ENCODE data around the gene CPSF3.

The CPSF3 gene

DNA sequence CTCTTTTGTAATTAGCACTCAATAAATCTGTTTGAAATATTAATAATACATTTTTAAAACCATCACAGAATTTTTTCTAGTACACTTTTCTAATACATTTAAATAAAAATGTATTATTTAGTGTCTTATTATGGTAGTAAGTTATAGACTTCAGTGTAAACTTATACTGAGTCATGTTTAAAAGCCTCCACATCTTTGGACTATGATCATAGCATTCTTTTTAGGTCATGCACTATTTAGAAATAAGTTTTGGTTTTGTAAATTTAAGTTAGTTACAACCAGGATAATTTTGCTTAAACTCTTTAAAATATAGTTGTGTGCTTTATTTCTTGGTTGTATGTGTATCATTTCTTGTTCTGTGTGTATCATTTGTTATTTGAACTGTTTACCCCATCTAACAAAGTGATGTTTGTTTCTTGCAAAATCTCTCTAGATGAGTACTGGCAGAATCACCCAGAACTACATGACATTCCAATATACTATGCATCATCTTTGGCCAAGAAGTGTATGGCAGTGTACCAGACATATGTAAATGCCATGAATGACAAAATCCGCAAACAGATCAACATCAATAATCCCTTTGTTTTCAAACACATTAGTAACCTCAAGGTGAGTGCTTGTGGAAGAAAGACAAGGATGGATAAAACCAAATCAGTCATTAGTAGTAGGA lies 16.7 kb downstream of the CPSF3 start:
- Histone ChIP-seq H3K36me3 (ENCODE audit: control insufficient read depth in 1 of 2, insufficient read depth in 2 of 2, low read length in 2 of 2) (peaks cover 34 to 60% of the 10 kb centered on the region in 2 donors), H3K27ac (ENCODE audit: low read depth, low read length) (no peak overlapping the region)

GRCh38 chr2:9441556-9441955 lies 18.1 kb downstream of the CPSF3 start:
- Histone ChIP-seq H3K4me3 (ENCODE audit: low read depth in 1 of 2, low read length in 2 of 2) (no peak overlapping the region), H3K9me3 (ENCODE audit: control insufficient read depth in 1 of 2, low read length in 2 of 2) (no peaks in the 10 kb centered on the region), H3K36me3 (ENCODE audit: control insufficient read depth in 1 of 2, insufficient read depth in 2 of 2, low read length in 2 of 2) (peaks cover 32 to 64% of the 10 kb centered on the region in 2 donors), H3K4me1 (ENCODE audit: control insufficient read depth in 1 of 2, insufficient read depth in 2 of 2, low read length in 2 of 2) (no peaks in the 10 kb centered on the region), H3K9ac (ENCODE audit: low read depth in 1 of 2, low read length in 2 of 2) (no peak overlapping the region), H3K27ac (ENCODE audit: low read depth, low read length) (no peak overlapping the region), H3K27me3 (ENCODE audit: control insufficient read depth in 1 of 2, insufficient read depth in 2 of 2, low read length in 2 of 2) (no peaks in the 10 kb centered on the region)

More for the DNA sequence above, 16.7 kb downstream of the CPSF3 start:
- Histone ChIP-seq H3K4me1 (ENCODE audit: control insufficient read depth in 1 of 2, insufficient read depth in 2 of 2, low read length in 2 of 2) (no peaks in the 10 kb centered on the region), H3K9me3 (ENCODE audit: control insufficient read depth in 1 of 2, low read length in 2 of 2) (no peaks in the 10 kb centered on the region), H3K9ac (ENCODE audit: low read depth in 1 of 2, low read length in 2 of 2) (no peak overlapping the region), H3K4me3 (ENCODE audit: low read depth in 1 of 2, low read length in 2 of 2) (no peak overlapping the region), H3K27me3 (ENCODE audit: control insufficient read depth in 1 of 2, insufficient read depth in 2 of 2, low read length in 2 of 2) (no peaks in the 10 kb centered on the region)

- peaks cover 22 to 61% of the 10 kb centered on the region in 2 donors for H3K36me3 ChIP-seq (ENCODE audit: control insufficient read depth in 1 of 2, insufficient read depth in 2 of 2, low read length in 2 of 2)
- no peak overlapping the region for H3K27ac ChIP-seq (ENCODE audit: low read depth, low read length)
- H3K27me3 ChIP-seq (ENCODE audit: control insufficient read depth in 1 of 2, insufficient read depth in 2 of 2, low read length in 2 of 2), result no peaks in the 10 kb centered on the region
- no peaks in the 10 kb centered on the region for H3K9me3 ChIP-seq (ENCODE audit: control insufficient read depth in 1 of 2, low read length in 2 of 2)
- H3K4me3 ChIP-seq (ENCODE audit: low read depth in 1 of 2, low read length in 2 of 2), result no peak overlapping the region
- H3K4me1 ChIP-seq (ENCODE audit: control insufficient read depth in 1 of 2, insufficient read depth in 2 of 2, low read length in 2 of 2), result no peaks in the 10 kb centered on the region
- no peak overlapping the region for H3K9ac ChIP-seq (ENCODE audit: low read depth in 1 of 2, low read length in 2 of 2)
These were observed 20.1 kb downstream of the CPSF3 start for GRCh38 chr2:9443526-9443925.

- Histone ChIP-seq H3K36me3 (ENCODE audit: control insufficient read depth in 1 of 2, insufficient read depth in 2 of 2, low read length in 2 of 2) (peaks cover 22 to 61% of the 10 kb centered on the region in 2 donors), H3K4me1 (ENCODE audit: control insufficient read depth in 1 of 2, insufficient read depth in 2 of 2, low read length in 2 of 2) (no peaks in the 10 kb centered on the region), H3K4me3 (ENCODE audit: low read depth in 1 of 2, low read length in 2 of 2) (no peak overlapping the region), H3K27me3 (ENCODE audit: control insufficient read depth in 1 of 2, insufficient read depth in 2 of 2, low read length in 2 of 2) (no peaks in the 10 kb centered on the region), H3K9me3 (ENCODE audit: control insufficient read depth in 1 of 2, low read length in 2 of 2) (no peaks in the 10 kb centered on the region), H3K27ac (ENCODE audit: low read depth, low read length) (no peak overlapping the region), H3K9ac (ENCODE audit: low read depth in 1 of 2, low read length in 2 of 2) (no peak overlapping the region)
These were observed 21.6 kb downstream of the CPSF3 start for GRCh38 chr2:9445089-9445488.

DNA sequence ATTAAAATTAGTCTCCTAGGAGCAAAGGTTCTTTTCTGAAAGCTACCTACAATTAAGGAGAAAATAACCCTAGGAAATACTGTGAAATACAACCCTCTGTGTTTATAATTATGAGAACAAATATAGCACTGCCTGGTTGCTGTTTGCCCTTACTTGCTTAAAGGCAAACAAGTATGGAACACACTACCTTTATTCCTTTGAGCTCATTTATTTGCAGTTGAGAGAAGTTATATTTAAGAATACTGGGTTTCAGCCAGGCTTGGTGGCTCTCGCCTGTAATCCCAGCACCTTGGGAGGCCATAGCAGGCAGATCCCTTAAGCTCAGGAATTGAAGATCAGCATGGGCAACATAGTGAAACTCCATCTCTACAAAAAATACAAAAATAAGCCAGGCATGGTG lies 27.8 kb downstream of the CPSF3 start:
- no peak overlapping the region for H3K9ac ChIP-seq (ENCODE audit: low read depth in 1 of 2, low read length in 2 of 2)
- H3K27ac ChIP-seq (ENCODE audit: low read depth, low read length), result no peak overlapping the region
- H3K9me3 ChIP-seq (ENCODE audit: control insufficient read depth in 1 of 2, low read length in 2 of 2), result no peaks in the 10 kb centered on the region
- no peak overlapping the region for H3K4me3 ChIP-seq (ENCODE audit: low read depth in 1 of 2, low read length in 2 of 2)
- no peaks in the 10 kb centered on the region for H3K4me1 ChIP-seq (ENCODE audit: control insufficient read depth in 1 of 2, insufficient read depth in 2 of 2, low read length in 2 of 2)
- no peaks in the 10 kb centered on the region for H3K27me3 ChIP-seq (ENCODE audit: control insufficient read depth in 1 of 2, insufficient read depth in 2 of 2, low read length in 2 of 2)
- H3K36me3 ChIP-seq (ENCODE audit: control insufficient read depth in 1 of 2, insufficient read depth in 2 of 2, low read length in 2 of 2), result peaks cover 11 to 46% of the 10 kb centered on the region in 2 donors

DNA sequence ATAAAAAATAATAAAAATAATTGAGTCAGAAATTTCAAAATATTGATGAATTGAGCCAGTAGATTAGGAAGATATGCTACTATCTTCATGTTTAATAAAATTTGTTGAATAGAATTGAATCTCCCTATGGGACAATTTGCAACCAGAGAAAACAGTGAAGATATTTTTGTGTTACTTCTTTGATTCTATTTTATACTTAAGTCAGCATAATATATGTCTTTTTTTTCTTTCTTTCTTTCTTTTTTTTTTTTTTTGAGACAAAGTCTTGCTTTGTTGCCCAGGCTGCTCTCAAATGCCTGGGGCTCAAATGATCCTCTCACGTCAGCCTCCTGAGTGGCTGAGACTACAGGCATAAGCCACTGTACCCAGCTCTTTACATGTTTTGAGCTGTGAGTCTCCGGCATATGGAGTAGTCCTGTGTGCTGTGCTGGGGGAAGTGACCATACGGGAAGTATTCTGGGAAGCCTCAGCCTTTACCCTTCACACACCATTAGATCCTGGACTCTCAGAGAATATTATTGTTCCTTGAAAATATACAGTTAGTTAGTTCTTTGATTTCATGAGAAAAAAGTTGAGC lies 37.1 kb downstream of the CPSF3 start:
- H3K36me3 ChIP-seq (ENCODE audit: control insufficient read depth in 1 of 2, insufficient read depth in 2 of 2, low read length in 2 of 2), result peaks cover 7 to 22% of the 10 kb centered on the region in 2 donors
- no peaks in the 10 kb centered on the region for H3K27me3 ChIP-seq (ENCODE audit: control insufficient read depth in 1 of 2, insufficient read depth in 2 of 2, low read length in 2 of 2)

DNA sequence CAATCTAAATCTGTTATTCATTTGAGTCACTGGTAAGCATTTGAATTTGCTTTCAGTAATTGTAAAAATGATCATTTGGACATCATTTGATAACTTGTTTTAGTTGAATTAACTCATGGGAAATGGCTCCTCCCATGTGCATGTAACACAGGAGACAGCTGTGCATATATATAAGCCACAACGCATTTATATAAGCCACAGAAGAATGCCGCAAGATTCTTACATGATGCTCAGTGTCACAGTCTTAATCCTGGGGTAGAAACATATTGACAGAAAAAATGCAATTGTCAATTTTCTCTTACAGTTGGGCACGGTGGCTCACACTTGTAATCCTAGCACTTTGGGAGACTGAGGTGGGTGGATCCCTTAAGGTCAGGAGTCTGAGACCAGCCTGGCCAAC lies 37.6 kb downstream of the CPSF3 start:
- Histone ChIP-seq H3K9ac (ENCODE audit: low read depth in 1 of 2, low read length in 2 of 2) (no peak overlapping the region), H3K4me3 (ENCODE audit: low read depth in 1 of 2, low read length in 2 of 2) (no peak overlapping the region), H3K27me3 (ENCODE audit: control insufficient read depth in 1 of 2, insufficient read depth in 2 of 2, low read length in 2 of 2) (no peaks in the 10 kb centered on the region), H3K36me3 (ENCODE audit: control insufficient read depth in 1 of 2, insufficient read depth in 2 of 2, low read length in 2 of 2) (peaks cover 5 to 27% of the 10 kb centered on the region in 2 donors), H3K27ac (ENCODE audit: low read depth, low read length) (no peak overlapping the region), H3K4me1 (ENCODE audit: control insufficient read depth in 1 of 2, insufficient read depth in 2 of 2, low read length in 2 of 2) (no peaks in the 10 kb centered on the region), H3K9me3 (ENCODE audit: control insufficient read depth in 1 of 2, low read length in 2 of 2) (no peaks in the 10 kb centered on the region)

More for the DNA sequence above, 37.1 kb downstream of the CPSF3 start:
- Histone ChIP-seq H3K27ac (ENCODE audit: low read depth, low read length) (no peak overlapping the region), H3K9me3 (ENCODE audit: control insufficient read depth in 1 of 2, low read length in 2 of 2) (no peaks in the 10 kb centered on the region), H3K4me3 (ENCODE audit: low read depth in 1 of 2, low read length in 2 of 2) (no peak overlapping the region), H3K9ac (ENCODE audit: low read depth in 1 of 2, low read length in 2 of 2) (no peak overlapping the region), H3K4me1 (ENCODE audit: control insufficient read depth in 1 of 2, insufficient read depth in 2 of 2, low read length in 2 of 2) (no peaks in the 10 kb centered on the region)

DNA sequence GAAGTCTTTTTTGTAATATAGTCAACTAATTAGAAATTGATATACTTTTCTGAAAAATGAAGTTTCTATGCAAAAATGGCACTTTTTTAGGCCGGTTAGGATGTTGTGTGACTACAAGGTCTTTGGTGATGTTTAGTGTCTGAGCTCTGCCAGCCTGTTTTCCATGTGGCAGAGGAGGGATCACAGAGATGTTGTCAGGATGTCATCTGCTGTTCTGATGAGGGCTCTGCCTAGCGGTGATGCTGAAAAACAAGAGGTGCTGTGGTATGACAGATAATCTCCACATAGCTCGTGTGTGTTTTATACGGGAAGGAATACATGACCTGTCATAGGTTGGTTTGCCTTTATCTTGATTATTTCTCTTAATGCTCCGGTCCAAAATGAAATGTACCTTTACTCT lies 38.9 kb downstream of the CPSF3 start:
- Histone ChIP-seq H3K9me3 (ENCODE audit: control insufficient read depth in 1 of 2, low read length in 2 of 2) (no peaks in the 10 kb centered on the region), H3K36me3 (ENCODE audit: control insufficient read depth in 1 of 2, insufficient read depth in 2 of 2, low read length in 2 of 2) (peaks cover 3 to 30% of the 10 kb centered on the region in 2 donors), H3K27ac (ENCODE audit: low read depth, low read length) (no peak overlapping the region), H3K9ac (ENCODE audit: low read depth in 1 of 2, low read length in 2 of 2) (no peak overlapping the region), H3K27me3 (ENCODE audit: control insufficient read depth in 1 of 2, insufficient read depth in 2 of 2, low read length in 2 of 2) (no peaks in the 10 kb centered on the region), H3K4me1 (ENCODE audit: control insufficient read depth in 1 of 2, insufficient read depth in 2 of 2, low read length in 2 of 2) (no peaks in the 10 kb centered on the region), H3K4me3 (ENCODE audit: low read depth in 1 of 2, low read length in 2 of 2) (no peak overlapping the region)

DNA sequence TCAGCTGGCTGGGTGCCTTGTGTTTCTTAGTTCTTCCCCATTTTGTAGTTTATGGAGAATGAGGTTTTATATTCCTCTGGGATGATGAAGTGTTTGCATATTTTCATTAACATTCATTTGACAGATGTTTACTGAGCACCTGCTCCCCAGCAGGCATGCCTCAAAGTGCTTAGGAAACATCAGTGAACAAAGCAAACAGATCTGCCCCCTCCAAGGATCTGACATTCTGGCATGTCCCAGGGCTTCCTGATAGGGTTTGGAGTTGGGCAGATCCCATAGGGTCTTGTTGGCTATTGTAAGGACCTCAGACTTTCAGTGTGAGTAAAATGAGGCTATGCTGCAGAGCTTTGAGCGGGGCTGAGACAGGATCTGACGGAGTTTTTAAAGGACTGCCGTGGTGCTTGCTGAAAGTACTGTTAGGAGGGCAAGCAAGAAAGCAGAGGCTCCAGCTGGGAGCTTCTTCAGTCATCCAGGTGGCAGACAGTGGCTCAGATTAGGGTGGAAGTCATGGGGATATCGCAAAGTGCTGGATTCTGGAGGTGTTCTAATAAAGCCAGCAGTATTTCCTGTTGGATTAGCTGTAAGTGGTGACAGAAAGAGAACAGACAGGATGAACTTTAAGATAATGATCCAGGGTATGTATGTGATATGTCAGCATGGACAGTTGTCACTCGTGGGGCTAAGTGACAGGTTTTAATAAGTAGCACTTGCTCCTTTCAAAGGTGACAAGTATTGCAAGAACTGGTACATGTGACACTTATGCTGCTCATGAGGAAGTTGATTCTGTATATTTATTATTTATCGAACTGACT lies 39.6 kb downstream of the CPSF3 start:
- Histone ChIP-seq H3K27me3 (ENCODE audit: control insufficient read depth in 1 of 2, insufficient read depth in 2 of 2, low read length in 2 of 2) (no peaks in the 10 kb centered on the region), H3K36me3 (ENCODE audit: control insufficient read depth in 1 of 2, insufficient read depth in 2 of 2, low read length in 2 of 2) (peaks cover 3 to 34% of the 10 kb centered on the region in 2 donors), H3K4me3 (ENCODE audit: low read depth in 1 of 2, low read length in 2 of 2) (no peak overlapping the region), H3K4me1 (ENCODE audit: control insufficient read depth in 1 of 2, insufficient read depth in 2 of 2, low read length in 2 of 2) (no peaks in the 10 kb centered on the region), H3K27ac (ENCODE audit: low read depth, low read length) (no peak overlapping the region), H3K9me3 (ENCODE audit: control insufficient read depth in 1 of 2, low read length in 2 of 2) (no peaks in the 10 kb centered on the region), H3K9ac (ENCODE audit: low read depth in 1 of 2, low read length in 2 of 2) (no peak overlapping the region)

DNA sequence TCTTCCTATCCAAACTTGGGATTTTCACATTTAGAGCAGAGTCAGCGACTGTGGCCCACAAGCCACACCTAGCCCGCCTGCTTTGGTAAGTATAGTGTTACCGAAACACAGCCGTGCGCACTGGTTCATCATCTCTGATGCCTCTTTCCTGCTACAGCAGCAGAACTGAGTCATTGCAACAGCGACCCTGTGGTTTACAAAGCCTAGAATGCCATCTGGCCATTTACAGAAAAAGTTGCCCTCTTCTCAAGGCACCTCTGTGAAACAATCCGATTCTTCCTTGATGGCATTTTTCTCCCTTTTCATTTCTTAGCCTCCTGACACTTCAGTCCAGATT lies 40.2 kb downstream of the CPSF3 start:
- H3K4me3 ChIP-seq (ENCODE audit: low read depth in 1 of 2, low read length in 2 of 2), result no peak overlapping the region
- H3K4me1 ChIP-seq (ENCODE audit: control insufficient read depth in 1 of 2, insufficient read depth in 2 of 2, low read length in 2 of 2), result no peaks in the 10 kb centered on the region
- H3K9ac ChIP-seq (ENCODE audit: low read depth in 1 of 2, low read length in 2 of 2), result no peak overlapping the region
- H3K36me3 ChIP-seq (ENCODE audit: control insufficient read depth in 1 of 2, insufficient read depth in 2 of 2, low read length in 2 of 2), result peaks cover 3 to 37% of the 10 kb centered on the region in 2 donors
- H3K27ac ChIP-seq (ENCODE audit: low read depth, low read length), result no peak overlapping the region
- H3K9me3 ChIP-seq (ENCODE audit: control insufficient read depth in 1 of 2, low read length in 2 of 2), result no peaks in the 10 kb centered on the region
- H3K27me3 ChIP-seq (ENCODE audit: control insufficient read depth in 1 of 2, insufficient read depth in 2 of 2, low read length in 2 of 2), result no peaks in the 10 kb centered on the region
